GM21526 (cell line): ENCODE data around the gene ASB18.

ENCODE experiments used
- ATAC-seq: cut with Tn5 transposase; IDR thresholded peaks from one replicate; pipeline ENCODE4 v1.9.1; 2021; ENCODE audit warnings: moderate library complexity; ENCODE audit not compliant: unreplicated experiment, low FRiP score

Gene ASB18

DNA sequence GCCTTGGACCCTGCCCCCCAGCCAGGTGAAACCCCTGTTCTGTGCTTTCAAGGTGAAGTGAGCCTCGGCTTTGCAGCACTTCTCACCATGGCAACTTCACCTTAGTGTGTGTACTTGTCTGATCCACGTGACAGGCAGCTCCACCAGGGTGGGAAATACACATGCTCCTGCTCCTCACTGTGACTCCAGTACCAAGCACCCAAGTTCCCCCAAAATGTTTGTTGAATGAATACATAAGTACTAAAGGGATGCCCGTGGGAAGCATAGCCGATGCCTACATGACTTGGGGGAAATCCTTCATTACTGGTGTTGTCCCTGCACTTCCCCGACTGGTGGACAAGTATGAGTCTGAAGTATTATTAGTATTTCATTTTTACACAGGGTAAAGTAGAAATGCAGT lies 54.2 kb downstream of the ASB18 start:
- ATAC-seq: no peak

DNA sequence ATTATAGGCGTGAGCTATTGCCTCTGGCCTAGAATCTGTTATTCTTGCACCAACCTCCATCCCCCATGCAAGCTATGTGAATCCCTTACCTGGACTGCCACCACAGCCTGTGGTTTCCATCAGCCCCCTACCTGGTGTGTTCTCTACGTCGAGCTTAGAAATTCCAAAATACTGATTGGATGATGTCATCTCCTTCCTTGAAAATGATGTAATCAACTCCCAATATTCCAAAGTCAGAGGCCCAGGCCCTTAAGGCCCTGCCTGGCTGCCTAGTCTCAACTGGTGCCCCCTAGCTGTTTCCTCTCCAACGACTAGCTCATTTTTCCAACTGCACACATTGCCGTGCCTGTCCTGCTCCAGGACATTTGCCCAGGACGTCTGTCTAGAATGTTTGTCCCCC lies 54.7 kb downstream of the ASB18 start:
- ATAC-seq: no peak

GRCh38 chr2:236208019-236208926 lies 55.9 kb downstream of the ASB18 start:
- ATAC-seq: no peak

GRCh38 chr2:236207472-236207871 lies 56.7 kb downstream of the ASB18 start:
- ATAC-seq: no peak

DNA sequence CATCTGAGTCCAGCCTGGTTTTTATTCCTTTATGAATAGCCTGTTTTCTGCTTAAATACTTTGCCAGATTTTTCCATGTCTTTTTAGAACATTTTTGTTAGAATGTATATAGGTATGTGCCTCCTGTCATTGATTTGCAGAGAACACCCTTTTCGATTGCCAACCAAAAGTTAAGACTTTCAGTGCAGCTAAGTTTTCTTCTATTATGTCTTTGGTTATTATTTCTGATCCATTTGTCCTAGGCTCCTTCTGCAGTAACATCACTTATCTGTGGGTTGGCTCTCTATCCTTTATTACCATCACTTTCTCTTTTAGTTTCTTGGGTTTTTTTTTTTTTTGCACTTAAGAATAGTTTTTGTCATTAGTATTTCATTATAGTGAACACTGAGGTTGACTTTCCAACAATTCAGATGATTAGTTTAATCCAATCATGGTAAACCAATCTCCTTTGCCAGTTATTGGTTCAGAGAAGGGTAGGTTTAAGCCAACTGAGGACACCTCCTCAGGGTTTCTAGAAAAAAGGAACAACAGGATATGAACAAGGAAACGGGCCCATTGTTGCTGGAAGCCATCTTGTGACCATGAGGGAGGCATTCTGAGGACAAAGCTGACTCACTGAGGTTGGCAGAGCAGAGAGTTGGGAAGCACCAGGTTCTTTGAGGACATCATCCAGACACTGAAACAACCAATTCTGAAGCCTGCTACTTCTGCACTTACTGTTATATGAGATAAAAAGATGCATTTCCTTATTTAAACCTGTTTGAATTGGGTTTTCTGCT lies 58.1 kb downstream of the ASB18 start:
- ATAC-seq: no peak

- no peak for ATAC-seq
Measured at GRCh38 chr2:236204953-236205352, 59.3 kb downstream of the ASB18 start.

- ATAC-seq: no peak
Measured at GRCh38 chr2:236200378-236200777, 63.8 kb downstream of the ASB18 start.

- no peak for ATAC-seq
Measured at GRCh38 chr2:236196366-236196765, 67.8 kb downstream of the ASB18 start.

DNA sequence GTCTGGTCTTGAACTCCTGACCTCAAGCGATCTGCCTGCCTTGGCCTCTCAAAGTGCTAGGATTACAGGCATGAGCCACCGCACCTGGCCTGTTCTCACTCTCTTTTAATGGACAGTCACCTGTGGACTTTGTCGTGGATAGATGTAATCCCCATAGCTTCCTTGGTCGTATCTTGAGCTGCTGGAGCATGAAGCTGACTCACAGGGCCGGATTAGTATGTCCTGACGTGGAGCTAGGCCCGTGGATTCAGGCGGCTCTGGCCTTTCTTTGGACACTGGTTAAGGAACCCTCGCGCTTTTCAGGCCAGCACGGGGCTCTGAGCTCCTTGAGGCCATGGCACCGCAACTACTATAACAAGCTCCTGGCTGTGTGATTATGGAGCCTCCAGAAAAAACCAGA lies 68.5 kb downstream of the ASB18 start:
- ATAC-seq: no peak

DNA sequence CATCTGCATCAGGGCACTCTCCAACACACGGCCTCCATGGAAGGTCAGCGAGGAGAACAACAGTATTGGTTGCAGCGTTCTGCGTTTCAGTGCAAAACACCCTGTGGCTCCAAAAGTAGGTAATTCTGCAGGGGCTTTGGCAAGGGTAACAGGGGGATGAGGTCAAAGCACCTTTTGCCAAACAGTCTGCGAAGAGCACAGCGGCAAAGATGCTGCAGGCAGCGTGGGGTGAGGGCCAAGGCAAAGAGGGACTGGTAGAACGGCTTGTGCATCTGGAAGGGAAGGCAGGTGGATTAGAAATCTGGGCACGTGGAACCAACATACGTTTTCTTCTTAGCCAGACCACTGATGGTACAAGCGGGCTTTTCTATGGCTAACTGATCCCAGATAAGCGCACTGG lies 69.4 kb downstream of the ASB18 start:
- no peak for ATAC-seq

GRCh38 chr2:236193026-236193425 lies 71.2 kb downstream of the ASB18 start:
- ATAC-seq: no peak

DNA sequence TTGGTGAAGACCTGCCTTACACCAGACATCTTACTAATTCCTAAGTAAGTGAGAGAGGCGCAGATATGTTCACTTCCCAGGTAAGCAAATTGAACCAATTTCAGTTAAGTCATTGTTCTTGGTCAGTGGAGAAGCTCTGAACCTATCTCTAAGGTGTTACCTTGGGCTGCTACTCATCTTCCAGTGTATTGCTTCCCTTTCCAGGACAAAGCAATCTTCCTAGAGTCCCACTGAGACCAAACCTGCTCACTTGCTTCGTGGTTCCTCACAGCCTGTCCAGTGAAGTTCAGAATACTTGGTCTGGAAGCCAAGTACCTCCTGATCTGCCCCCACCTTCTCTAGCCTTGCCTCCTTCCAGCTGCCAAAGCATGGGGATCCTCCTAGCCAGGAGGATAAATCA lies 73.5 kb downstream of the ASB18 start:
- ATAC-seq: no peak

DNA sequence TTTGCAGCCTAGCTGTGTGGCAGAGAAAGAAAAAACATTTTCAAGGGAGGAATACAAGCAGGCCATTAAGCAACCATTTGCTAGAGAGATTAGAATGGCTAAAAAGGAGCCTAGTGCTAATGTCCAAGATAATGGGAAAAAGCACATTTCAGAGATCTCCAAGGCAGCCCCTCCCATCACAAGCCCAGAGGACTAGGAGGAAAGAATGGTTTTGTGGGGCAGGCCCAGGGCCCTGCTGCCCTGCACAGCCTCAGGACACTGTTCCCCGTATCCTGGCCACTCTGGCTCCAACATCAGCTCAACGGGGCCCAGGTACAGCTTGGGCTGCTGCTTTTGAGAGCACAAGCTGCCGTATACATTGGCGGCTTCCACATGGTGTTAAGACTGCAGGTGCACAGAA lies 79.5 kb downstream of the ASB18 start:
- no peak for ATAC-seq

DNA sequence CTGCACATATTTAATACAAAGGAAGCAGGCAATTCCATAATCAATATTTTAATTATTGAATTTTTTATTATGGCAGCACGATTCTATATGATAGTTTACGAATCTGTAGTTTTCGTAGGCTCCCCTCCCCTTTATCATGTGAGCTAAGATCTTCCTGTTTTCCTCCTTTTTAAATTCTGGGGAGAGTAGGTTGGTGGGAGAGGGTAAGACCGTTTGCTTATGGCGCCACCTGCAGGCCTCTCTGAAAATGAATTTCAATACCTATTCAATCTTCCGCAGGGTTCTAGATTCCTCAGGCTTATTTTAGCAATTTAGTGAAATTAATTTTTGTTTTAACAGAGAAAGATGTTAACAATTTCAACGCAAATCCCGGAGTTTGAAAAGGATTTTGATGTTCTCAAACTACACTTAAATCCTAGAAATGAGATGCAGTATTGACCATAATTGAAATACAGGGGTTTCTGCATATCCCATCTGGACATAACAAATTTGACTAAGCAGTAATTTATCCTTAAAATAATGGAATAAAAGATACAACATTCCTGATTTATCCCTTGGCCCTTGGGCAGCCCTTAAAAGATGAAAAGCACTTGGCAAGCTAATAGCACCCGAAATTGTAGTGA lies 83.3 kb downstream of the ASB18 start:
- ATAC-seq: no peak

DNA sequence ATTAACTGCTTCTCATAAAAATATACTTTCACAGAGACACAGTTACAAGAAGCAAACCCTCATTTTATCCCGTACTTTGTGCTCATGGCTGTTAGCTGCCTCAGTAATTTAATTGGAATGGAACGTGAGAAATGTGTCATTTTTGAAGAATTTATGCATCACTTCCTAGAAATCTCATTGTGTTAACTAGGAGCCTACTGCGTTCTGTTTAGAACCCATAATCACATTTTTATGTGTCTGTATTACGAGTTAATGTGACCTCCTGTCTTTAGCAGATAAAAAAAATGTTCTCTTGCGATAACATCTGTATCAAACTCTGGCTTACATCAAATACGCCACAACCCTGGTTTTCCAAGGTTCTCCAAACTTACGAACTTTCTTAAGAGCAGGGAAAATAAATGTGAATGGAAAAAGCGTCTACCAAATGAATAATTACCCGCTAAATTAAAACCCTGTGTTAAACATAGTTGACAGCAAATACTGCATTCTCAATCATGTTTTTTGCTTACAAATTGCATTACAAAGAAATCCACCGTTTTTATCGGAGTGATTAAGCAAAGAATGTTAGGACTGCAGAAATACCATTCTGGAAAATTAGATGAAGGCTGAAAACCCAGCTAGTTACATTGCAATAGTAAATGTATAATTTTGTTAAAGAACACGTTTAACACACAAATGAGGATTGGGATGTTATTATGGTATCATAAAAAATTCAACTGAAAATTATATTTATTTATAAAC lies 84.0 kb downstream of the ASB18 start:
- ATAC-seq: no peak

DNA sequence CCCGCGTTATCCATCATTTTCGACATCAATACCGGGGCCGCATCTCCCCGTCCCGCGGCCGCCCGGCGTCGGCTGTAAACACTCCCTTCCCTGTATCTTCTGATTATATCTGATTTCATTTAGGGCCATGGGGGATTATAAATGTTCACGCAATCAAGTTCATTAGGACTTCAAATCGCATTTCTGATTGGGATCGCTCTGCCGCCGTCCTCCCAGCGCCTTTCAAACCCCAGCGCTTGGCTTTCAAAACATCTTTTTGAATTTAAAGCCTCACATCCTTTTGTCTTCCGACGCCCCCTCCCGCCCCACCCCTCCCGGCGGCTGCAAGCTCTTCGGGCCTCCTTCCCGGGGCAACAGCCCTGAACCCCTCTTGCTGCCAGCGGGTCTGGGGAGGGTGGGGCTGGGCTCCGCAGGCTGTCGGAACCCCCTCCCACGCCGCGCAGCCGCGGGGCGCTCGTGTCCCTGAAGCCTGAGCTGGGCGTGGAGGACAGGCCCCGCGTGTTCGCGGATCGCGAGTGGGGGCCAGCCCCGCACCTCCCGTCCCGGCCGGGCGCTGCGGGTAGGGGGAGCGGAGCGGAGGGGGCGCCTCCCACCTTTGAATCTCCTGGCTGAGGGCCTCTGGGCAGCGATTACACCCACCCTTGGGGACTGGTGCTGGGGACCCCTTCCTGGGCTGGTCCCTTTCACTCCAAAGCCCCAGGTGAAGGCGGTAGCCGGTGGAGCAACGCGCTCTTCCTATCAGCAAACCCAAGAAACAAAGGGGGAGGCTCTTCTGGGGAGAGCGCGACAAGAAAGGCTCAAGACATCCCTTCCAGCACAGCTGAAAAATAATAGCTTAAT lies 84.8 kb downstream of the ASB18 start:
- no peak for ATAC-seq

GRCh38 chr2:236178890-236179235 lies 85.3 kb downstream of the ASB18 start:
- ATAC-seq: no peak

DNA sequence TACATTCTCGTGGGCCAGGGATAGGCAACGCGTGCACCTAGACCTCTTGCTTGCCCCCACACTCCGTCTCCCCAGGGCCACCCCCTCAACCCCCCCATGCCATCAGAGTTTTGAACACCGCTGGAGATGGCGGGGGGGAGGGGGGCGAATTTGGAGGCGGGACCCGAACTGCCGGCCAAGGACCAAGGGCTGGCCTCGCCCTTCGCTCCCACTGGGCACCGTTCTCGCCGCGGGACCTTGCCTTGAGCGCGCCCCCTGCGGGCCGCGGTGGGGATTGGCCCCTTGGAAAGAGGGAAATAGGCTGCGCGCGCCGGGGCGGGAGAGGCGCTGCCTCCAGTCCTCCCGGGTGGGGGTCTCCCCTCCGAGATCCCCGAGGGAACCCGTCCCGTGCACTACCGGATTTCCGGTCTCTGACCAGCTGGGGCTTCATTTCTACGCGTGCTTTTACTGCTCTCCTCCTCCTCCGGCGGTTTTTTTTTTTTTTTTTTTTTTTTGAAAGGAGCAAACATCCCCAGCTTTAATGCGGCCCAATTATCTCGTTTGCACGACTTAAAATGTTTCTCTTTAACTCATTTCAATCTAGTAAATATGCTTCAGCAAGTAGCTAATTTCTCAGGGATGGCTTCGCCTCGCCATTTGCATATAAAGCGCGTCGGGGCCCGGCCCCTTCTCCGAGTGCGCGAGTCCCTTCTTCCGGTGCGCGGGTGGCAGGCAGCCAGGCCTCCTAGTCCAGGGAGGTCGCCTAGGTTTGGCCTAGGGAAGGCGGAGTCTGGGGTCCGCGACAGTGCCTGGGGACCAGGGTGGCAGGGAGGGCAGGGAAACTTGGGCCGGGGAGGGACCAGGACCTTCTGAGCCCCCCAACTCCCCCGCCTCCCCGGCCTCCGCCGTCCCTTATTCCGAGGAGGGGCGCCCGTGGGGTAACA lies 86.0 kb downstream of the ASB18 start:
- no peak for ATAC-seq

- ATAC-seq: no peak
Measured at GRCh38 chr2:236177604-236177966, 86.6 kb downstream of the ASB18 start.
